Frontal cortex (tissue), 4 donors: ENCODE results near the gene BOD1. TPM values are rescaled to one million over a fixed set of nuclear protein-coding genes. Genes with fewer than 3 reads are reported as not detected.
"Not testable (repeated sequence)": the region's sequence is repeated elsewhere in the genome, so short reads cannot be mapped to it uniquely, and the experiment has no call there.

ENCODE experiments used
- DNase-seq, 2 donors: peaks; one replicate each; pipeline ENCODE4 v3.0.0; 2012; ENCODE audit warnings: low spot score in 2 of 2
- FAIRE-seq: peaks from 2 replicates; lab custom pipeline; 2012; peaks lifted over from hg19 to GRCh38; lab: Jason Lieb, UNC
- total RNA-seq: library from RNA; depleted of rRNA; stranded (reverse); fragments of >200 nt; gene quantifications from one replicate; pipeline ENCODE4 v1.2.3, GENCODE V29; 2014
- donor health status: control.
- donor health status: control.
- donor health status: control.

BOD1 gene
- total RNA-seq, 1 donor from 2014 or later: 54.2 TPM

DNA sequence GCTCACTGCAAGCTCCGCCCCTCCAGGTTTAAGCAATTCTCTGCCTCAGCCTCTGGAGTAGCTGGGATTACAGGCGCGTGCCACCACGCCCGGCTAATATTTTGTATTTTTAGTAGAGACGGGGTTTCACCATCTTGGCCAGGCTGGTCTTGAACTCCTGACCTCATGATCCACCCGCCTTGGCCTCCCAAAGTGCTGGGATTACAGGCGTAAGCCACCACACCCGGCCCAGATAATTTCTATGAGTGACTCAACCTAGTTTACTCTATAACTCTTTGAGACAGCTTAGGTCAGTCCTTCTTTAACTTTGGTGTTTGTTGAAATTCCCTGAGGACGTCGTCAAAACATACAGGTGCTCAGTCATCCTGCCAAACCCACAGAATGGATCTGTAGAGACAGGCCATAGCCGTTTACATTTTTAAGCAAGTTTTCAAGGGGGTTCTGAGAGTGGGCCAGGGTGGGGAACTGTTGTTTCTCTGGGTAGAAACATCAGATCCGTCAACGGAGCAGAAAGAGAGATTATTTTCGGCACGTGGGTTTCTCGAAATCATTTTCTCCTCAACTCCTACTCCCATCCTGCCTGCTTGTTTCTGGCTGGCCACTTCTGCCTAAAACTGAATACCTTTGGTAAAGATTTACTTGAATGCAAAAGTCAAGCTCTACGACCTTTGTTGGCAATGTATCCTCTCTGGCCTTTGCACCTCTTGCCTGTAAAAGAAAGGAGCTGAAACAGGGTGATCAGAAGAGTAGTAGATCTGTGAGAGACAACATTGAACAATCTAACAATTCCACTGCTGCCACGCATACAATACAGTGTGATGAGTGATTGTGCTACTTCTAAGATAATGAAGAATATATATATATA lies 6.0 kb upstream of the BOD1 start:
- FAIRE-seq (no peak), DNase-seq (no peak)

GRCh38 chr5:173620784-173621183 lies 4.3 kb upstream of the BOD1 start:
- DNase-seq (no peak), FAIRE-seq (no peak)

DNA sequence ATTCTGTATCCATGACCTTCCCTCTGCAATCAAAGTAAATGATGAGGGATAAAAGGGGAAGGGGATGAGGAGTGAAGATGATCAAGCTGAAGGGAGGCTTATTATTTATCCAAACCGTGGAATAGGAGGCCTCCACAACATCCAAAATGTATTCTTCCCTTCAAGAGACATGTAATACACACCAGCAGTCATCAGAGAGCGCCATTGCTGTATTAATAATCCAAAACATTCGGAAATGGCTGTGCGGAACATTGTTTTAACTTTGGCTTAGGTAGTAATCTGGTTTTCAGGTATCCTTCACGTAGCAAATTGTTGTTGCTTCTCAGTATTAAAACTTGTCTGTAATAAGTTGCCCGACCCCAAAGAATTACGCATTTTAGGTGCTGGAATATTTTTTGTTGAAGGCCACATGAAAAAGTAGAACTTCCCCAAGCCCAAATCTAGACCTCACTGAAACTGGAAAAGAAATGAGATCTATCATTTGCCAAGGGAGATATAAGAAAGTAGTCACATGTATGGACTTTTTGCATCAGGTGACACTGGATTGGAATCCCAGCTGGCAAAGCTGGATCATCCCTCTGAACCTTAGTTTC lies 2.6 kb upstream of the BOD1 start:
- DNase-seq (peak; percentile 55 to 68), FAIRE-seq (no peak)

- no peak for FAIRE-seq
- DNase-seq: peak; percentile 64 to 68
Observed at GRCh38 chr5:173615884-173616576, 420 bp downstream of the BOD1 start.

GRCh38 chr5:173614591-173614990 lies 1.9 kb downstream of the BOD1 start:
- FAIRE-seq: no peak
- DNase-seq: no peak

DNA sequence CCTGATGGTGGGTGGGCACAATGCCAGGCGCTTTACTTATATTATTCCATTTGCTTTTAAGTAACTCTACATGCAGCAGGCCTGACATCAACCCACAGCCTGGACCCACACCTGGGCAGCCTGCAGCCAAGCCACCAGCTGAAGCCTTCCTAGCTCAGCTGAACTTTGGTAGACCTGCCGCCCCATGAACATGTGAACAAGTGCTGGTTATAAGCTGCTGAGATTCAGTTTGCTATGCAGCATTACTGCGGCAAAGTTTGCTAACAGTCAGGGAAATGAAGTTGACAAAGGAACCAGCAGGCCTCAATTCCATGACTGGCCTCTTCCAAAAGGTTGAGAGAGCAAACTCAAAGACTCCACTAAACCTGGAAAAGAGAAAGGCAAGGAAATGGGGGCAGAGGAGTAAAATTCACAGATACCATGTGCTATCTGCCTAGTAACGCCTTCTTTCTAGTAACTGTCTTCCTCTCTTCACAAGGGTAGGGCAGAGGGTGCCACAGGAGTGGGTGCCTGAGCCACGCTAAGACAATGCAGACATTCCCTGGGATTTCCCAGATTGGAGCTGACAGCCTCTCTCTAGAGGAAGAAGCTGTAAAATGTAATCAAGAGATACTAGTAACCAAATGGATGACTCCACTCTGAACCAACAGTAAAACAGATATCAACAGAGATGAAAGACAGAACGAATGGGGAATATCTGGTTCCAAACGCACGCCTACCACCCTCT lies 2.9 kb downstream of the BOD1 start:
- DNase-seq (no peak), FAIRE-seq (no peak)

GRCh38 chr5:173612948-173613347 lies 3.5 kb downstream of the BOD1 start:
- DNase-seq (no peak), FAIRE-seq (no peak)

DNA sequence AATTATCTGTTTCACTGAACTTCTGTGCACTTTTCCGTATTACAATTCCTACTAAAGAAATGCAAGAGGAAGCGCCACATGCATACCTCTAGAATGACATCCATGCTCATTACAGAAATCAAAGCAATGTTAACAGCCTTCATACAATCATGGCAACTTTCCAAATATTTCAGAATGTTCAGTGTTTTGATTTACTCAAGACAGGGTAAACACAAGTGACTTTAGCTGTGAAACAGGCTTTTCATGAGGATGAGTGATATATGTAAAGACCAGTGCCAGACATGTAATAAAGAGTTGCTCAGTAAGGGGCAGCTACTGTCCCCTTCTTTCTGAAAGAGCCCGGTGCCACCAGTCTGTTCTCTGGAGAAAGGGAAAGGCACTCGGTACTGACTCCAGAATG lies 4.7 kb downstream of the BOD1 start:
- no peak for DNase-seq
- FAIRE-seq: no peak

GRCh38 chr5:173604141-173604540 lies 12.3 kb downstream of the BOD1 start:
- DNase-seq (no peak), FAIRE-seq (no peak)

DNA sequence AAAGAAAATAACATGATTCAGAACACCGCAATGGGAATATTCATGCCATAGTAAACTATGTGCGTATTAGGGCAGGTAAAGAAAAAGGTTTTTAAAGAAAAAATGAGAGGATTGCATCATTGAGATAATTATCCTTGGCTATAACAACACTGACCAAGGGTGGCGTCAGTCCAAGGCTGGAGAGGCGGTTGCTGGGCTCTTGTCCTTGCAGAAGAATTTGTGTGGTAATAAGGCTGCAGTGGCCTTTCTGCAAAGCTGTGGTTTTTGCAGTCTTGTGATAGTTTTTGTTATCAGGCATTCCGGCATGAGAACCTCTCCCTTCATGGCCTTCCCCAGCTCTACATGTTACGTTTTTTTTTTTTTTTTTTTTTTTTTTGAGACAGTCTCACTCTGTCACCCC lies 14.0 kb downstream of the BOD1 start:
- no peak for DNase-seq
- FAIRE-seq: no peak

DNA sequence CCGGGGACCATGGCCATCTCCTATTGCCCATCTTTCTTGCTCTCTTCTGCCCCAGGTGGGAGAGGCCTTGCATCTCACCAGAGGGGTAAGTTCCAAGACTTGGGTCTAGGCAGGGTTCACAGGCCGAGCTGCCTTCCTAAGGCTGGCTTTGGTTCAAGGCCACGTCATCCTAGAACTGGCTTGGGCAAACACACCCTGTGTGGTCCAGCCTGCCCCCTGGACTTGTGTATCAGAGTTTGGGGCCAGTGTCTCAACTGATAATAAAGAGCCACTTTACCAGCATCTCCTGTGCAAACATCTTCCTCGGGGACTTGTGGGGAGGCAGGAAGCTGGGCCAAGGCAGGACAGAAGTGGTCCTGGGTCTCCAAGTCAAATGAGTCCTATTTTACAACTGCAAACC lies 17.8 kb downstream of the BOD1 start:
- no peak for FAIRE-seq

GRCh38 chr5:173597304-173597703 lies 19.1 kb downstream of the BOD1 start:
- FAIRE-seq (no peak), DNase-seq (no peak)

More for the DNA sequence above, 17.8 kb downstream of the BOD1 start:
- DNase-seq: no peak

DNA sequence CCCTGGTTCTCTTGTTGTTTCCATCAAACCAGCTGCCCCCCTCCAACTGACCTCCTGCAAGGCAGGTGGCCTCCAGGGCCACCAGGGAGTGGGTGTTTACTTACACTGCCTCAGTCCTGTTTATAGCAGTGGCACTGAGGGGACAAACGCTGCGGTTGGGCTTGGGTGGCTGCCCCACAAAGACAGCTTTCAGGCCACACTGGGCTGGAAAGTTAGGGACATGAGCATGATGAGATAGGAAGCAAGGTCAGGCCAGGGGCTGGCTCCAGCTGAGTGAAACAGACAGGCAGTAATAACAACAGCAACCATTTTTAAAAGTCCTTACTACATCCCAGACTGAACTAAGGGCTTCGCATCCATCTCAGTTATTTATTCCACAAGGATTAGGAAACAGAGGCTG lies 20.6 kb downstream of the BOD1 start:
- no peak for FAIRE-seq
- DNase-seq: no peak

- no peak for FAIRE-seq
- no peak for DNase-seq
Observed at GRCh38 chr5:173594061-173594460, 22.4 kb downstream of the BOD1 start.

DNA sequence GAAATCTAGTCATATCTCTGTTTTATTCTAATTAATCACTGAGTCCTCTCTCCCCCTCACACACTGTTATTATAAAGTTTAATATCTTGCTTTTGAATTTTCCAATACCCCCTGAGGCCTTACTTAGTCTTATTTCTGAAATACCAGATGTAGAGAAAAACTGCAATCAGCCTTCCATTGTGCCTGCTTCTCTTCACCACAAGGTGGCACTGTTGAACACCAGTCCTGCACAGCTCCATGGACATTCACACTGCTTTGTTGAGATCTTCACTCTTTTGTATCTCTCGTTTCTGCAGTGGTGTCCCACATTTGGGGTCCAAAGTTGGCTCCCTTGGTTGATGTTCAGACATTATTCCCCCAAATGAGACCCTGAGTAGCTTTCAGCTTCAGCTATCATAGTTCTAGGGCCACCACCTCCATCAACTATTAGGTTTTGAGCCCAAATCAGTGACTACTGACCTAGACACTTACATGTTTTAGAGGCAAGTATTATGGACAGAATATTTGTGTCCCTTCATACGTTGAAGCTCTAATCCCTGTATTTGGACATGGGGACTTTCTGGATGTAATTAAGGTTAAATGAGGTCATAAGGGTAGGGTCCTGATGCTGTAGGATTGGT lies 24.3 kb downstream of the BOD1 start:
- FAIRE-seq: no peak
- no peak for DNase-seq

- no peak for DNase-seq
- FAIRE-seq: no peak
Observed at GRCh38 chr5:173591056-173591514, 25.4 kb downstream of the BOD1 start.

DNA sequence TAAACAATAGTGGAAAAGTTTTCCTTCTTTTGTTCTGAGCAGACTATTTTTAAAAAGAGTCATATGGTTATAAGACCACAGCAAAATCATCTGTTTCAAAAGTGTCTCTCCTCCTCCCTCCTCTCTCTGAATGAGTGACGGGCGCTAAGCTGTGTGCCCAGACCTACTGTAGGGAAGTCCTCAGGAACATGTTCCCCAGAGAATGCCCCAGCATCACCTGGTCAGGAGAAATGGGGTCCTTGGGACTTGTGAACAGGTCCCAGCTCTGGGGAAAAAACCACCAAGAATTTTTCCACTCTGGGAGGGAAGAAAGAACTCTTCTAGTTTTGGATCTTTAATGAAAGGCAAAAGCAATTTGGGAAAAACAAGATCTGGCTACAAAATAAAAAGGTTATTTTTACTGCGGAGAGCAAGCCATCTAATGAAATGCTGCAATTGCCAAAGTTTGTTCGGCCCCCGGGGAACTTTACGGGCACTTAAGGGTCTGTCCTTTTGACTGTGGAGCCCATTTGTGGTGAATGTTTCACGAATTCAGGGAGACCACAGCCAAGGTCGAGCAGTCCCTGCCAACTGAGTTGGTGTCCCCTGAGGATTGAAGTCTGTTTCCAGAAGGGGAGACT lies 25.9 kb downstream of the BOD1 start:
- no peak for FAIRE-seq
- DNase-seq: no peak

GRCh38 chr5:173586133-173586532 lies 30.3 kb downstream of the BOD1 start:
- not testable (repeated sequence) for FAIRE-seq

DNA sequence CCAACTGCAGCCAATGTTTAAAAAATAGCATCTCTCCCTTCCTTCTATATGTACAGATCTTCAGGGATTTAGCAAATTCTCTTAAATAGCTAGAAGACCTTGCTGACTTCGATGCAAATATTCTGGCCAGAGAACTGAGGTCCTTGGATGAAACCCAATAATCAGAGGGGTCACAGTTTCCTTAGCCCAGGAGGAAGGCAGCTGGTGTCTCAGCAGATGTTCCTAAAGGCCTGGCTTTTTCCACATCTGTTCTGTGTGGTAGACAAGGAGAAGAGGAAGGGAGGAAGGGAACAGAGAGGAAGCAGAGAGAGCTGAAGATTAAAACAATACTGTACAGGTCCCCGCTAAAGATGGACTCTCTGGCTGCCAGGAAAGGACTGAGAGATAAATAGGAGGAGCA lies 33.1 kb downstream of the BOD1 start:
- DNase-seq (no peak), FAIRE-seq (no peak)

More at GRCh38 chr5:173586133-173586532, 30.3 kb downstream of the BOD1 start:
- not testable (repeated sequence) for DNase-seq
